IPS-NIHi11 (cell line): Measurements from ENCODE around the gene RNF214.

Experiments
- DNase-seq: peaks from one replicate; pipeline ENCODE4 v3.0.0; 2012; ENCODE audit warnings: mixed read lengths, low spot score

Gene RNF214

GRCh38 chr11:117214404-117215110 is 17.9 kb upstream of the RNF214 start:
- no peak for DNase-seq

DNA sequence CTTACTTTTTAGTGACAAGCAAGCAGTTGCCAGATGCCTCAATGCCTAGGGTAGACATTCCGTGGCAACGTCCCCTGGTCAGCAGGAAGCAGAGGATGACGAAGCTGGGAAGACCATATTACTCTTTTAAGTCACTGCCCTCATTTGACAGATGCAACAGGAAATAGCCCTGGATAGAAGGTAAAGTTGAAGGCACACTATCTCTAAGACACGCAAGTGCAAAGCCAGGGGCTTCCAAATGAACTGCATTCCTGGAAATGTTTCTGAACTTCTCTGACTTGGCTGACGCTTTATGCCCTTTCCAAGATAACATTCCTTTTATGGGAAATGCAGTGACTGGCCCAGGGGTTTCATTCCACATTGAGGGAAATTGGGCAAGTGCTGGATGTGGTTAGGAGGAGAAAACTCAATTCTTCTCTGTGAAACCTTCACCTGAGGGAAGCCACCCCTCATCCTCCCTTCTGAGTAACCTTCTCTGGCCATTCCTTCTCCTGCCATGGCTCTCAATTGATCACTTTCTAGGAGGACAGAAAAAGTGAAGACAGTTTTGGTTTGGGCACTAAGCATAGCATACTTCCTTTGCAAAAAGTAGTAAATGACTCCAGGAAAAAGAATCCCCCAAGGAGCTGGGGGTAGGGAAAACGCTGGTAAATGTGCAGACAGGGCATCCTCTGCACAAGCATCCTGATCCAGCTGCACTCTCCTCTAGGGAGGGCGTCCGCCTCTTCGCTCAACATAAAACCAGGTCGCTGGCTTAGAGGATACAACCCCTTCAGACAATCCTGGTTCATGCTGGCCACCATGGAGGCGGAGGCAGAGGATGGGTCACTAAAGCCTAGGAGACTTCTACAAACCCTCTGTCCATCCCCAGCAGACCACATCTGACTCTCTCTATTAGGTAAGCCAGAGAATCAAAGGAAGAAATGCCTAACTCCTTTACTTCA is 15.1 kb upstream of the RNF214 start:
- DNase-seq = no peak

GRCh38 chr11:117218133-117218915 is 14.1 kb upstream of the RNF214 start:
- DNase-seq = no peak

GRCh38 chr11:117219001-117219400 is 13.5 kb upstream of the RNF214 start:
- DNase-seq = no peak

DNA sequence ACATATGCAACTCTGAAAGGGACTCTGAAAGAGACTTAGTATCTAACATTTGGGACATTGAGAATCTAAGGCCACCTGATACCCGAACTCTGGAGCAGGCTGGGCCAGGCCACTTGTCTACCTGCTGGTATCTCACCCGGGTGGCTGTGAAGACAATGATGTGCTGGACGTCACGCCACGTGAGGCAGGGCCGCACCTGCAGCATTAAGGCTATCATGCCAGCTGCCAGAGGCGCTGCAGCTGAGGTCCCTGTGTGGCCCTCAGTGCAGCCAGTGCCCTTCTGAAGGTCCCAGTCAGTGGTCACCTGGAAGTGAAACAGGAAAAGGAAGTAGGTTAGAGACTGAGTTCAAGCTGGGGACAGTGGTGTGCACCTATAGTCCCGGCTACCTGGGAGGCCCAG is 13.0 kb upstream of the RNF214 start:
- no peak for DNase-seq

DNA sequence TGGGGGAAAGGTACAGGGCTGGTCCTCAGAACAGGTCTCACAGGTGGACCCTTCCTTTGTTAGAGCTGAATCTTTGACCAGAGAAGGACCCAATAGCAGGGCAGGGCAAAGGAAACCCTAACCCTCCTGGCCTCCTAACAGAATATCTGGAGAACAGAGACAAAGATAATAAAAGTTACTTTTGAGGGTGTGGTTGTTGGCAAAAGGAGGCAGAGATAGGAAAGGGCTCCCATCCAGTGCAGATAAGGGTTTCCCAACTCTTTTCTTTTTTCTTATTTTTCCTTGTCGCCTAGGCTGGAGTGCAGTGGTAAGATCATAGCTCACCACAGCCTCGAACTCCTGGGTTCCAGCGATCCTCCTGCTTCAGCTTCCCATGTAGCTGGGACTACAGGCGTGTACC is 12.5 kb upstream of the RNF214 start:
- DNase-seq = no peak

GRCh38 chr11:117220568-117220967 is 11.9 kb upstream of the RNF214 start:
- no peak for DNase-seq

DNA sequence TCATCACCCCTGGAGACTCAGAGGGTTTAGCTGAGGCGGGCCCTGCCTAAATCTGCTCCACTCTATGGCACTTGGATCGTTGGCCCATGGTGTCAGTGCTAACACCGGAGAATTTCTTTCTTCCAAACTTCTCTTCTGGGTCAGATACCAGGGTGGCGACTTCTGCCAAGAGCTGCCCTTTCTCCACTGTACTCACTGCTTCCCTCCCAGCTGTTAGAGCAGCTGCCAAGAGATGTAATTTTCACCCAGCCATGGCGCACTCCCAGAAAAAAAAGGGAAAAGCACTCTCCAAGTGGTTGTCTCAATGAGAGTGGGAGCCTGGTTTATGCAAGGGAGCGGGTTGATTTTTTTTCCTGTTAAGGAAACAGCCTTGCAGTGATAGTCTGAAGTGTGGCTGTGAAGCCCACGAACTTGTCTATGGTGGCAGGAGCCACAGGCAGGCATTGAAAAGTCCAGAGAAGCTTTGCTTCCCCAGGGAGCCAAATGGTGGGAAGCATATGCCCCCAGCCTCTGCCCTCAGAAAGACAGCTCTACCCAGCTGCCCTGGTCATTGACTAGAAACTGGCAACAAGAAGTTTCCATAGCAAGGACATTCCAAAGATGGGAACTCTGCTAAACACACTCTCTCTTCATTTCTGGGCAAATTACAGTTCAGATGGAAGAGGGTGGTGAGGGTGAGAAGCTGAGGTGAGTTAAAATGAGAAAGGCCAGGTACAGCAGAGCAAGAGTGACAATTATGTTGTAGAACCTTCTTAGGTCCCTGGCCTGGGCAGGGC is 11.3 kb upstream of the RNF214 start:
- no peak for DNase-seq

DNA sequence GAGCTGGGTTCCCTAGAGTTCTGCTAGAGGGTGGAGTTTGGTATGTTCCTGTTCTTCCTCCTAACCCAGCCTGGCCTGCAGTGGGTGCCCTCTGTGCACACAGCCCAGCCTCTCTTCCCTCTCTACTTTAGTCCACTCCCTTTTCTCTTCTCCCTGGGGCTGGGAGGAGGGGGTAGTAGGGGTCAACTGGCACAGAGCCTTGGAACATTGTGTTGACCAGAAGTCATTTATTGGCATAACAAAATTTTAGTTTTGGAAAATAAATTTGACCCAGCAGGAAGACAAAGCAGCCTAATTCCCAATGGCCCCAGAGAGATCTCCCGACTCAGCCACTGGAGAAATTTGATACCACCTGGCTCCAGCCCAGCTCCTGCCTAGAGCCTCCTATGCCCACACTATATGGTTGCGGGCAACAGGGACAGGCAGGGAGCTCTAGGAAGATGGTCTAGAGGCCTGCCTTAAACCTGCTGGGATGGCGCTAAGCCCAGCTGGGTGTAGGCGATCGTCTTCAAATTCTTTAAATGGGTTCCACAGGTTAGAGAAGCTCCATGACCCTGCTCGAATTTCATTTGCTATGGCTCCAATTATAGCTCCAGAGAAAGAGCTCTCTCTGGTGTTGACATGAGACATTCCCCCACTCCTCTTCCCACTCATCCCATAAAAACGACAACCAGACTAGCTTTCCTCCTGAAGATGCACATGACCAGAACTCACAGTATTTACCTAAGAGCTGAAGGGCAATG is 10.5 kb upstream of the RNF214 start:
- no peak for DNase-seq

GRCh38 chr11:117222991-117223740 is 9.3 kb upstream of the RNF214 start:
- no peak for DNase-seq

GRCh38 chr11:117223741-117224689 is 8.5 kb upstream of the RNF214 start:
- no peak for DNase-seq

DNA sequence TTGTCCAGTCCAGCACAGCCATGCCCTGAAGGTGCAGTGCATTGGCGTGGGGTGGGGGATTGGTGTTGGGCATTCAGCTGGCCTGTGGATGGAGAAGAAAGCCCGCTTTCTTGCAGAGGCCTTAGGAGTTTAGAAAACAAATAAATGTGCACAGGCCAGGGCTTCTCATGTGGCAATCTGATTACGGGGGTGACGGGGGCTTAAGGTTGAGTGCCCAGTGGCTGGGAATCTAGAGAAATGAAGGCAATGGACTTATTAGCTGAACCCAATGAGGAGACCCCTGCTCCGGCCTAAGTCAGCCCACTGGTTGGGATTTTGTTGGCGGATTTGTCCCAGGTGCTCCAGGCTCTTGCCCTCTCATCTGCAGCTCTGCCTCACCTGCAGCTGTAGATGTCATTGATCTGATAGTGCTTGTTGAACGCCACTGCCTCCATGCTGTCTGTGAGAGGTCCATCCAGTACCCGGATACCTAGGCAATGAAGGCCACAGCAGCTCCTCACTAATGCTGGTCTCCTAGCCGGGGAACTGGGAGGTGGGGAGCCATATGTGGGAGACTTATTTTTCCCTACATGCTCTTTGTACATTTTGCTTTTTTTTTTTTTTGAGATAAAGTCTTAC is 6.8 kb upstream of the RNF214 start:
- DNase-seq = no peak

GRCh38 chr11:117226388-117227385 is 5.8 kb upstream of the RNF214 start:
- DNase-seq = peak; percentile 78

DNA sequence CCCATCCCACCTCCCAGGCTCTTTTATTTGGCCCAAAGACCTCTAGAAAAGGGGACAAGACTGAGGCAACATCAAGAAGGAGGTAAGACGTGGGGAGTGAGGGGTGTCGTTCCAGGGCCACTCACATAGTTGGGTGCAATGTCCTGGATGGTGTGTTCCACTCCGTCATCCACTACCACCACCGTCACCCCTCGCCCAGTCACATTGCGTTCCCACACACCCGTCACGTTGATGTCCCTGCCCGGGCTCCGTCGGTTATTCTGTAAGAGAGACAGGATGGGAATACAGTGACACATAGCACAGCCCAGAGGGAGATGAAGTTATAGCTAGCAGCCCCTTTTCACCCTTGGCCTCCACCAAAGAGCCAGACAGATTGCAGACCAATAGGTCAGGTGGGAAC is 4.4 kb upstream of the RNF214 start:
- no peak for DNase-seq

- DNase-seq = no peak
These were observed 3.1 kb upstream of the RNF214 start for GRCh38 chr11:117229411-117229810.

DNA sequence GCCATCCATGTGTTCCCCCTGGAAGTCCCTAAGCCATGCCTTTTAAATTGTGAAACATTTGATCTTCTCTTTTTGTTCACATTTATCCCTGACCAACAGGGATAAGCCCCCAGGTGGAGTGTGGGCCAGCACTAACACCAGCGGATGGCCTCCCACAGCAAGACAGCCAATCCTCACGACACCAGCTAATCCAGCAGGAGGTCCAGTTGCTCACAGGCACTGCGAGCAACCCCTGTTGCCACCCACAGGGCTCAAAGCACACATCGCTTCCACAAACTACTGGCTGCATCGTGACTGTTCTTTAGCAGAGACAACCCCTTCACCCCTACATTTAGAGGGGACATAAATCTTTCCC is 2.6 kb upstream of the RNF214 start:
- DNase-seq = no peak

- DNase-seq = no peak
These were observed 2.0 kb upstream of the RNF214 start for GRCh38 chr11:117230286-117230961.
